Subcutaneous abdominal adipose tissue (tissue), 5 donors: ENCODE data around the gene CACNA2D1.

Source experiments
- H3K27ac ChIP-seq: one replicate; pipeline ENCODE4 v1.7.0; 2013; ENCODE audit warnings: low read depth, mild to moderate bottlenecking, inconsistent platforms, low read length, moderate library complexity
- H3K27me3 ChIP-seq, 5 donors: one replicate each; pipeline ENCODE4 v1.7.0; 2013; ENCODE audit warnings: low read length in 5 of 5, inconsistent platforms in 1 of 5; ENCODE audit not compliant: control insufficient read depth in 5 of 5, insufficient read depth in 4 of 5
- H3K36me3 ChIP-seq, 5 donors: one replicate each; pipeline ENCODE4 v1.7.0; 2013; ENCODE audit warnings: low read length in 5 of 5; ENCODE audit not compliant: control insufficient read depth in 5 of 5, insufficient read depth in 5 of 5
- H3K4me1 ChIP-seq, 5 donors: one replicate each; pipeline ENCODE4 v1.7.0; 2013; ENCODE audit warnings: low read length in 5 of 5, mild to moderate bottlenecking in 3 of 5, moderate library complexity in 1 of 5; ENCODE audit not compliant: control insufficient read depth in 5 of 5, insufficient read depth in 5 of 5
- H3K4me3 ChIP-seq, 5 donors: one replicate each; pipeline ENCODE4 v1.7.0; 2013; ENCODE audit warnings: low read length in 5 of 5, low read depth in 1 of 5
- H3K9ac ChIP-seq, 5 donors: one replicate each; pipeline ENCODE4 v1.7.0; 2013; ENCODE audit warnings: low read length in 5 of 5, mild to moderate bottlenecking in 4 of 5, moderate library complexity in 3 of 5
- H3K9me3 ChIP-seq, 5 donors: one replicate each; pipeline ENCODE4 v1.7.0; 2013; ENCODE audit warnings: low read length in 5 of 5; ENCODE audit not compliant: control insufficient read depth in 5 of 5
- donor health status: healthy.
- donor health status: healthy.
- donor health status: healthy.
- donor health status: healthy.
- donor health status: healthy.

The CACNA2D1 gene

DNA sequence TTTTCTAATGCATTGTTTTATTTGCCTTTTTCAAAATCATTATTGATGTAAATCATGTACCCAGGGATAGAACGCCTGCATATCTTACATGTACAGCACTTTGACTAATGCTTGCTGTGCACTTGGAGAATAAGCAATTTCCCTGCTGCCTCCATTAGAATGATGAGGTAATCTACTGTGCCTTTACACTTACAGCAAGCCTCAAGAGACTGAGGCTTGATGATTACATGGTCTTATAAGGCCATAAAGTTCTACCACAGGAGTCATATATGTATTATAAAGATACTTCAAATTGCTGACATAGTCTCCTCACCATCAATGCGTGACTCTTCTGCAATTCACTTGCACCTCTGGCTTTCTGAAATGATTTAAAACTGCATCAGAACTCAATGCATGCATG is 345.2 kb downstream of the CACNA2D1 start:
- Histone ChIP-seq H3K4me3 (no peak overlapping the region), H3K27ac (no peak overlapping the region), H3K4me1 (no peaks in the 10 kb centered on the region), H3K9ac (no peak overlapping the region), H3K36me3 (peaks cover 0 to 2% (median 0%) of the 10 kb centered on the region in 5 donors), H3K27me3 (no peaks in the 10 kb centered on the region), H3K9me3 (no peaks in the 10 kb centered on the region)

DNA sequence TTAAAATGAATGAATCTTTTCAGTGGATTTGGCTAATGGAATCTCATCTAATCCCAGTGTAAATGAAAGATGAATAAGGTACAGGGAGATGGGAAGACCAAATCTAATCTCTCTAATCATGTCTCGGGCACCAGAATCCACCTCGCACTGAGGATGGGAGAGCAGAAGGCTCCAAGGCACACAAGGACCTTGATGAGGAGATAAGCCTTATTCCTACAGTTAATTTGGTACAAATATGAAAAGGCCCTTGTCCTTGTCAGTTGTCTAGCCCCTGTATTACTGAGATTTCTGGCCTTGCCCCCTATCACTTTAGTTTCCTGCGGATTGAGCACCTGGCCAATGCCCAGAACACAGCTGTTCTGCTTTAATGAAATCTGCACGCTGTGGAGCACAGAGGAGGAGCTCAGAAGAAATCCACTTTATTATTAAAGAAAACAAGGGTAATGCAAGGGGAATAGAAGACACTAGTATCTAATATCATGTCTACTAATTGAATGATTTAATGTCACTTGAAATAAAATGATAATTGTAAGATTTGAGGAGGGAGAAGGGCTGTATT is 352.4 kb downstream of the CACNA2D1 start:
- no peaks in the 10 kb centered on the region for H3K9me3 ChIP-seq
- H3K4me3 ChIP-seq, result no peak overlapping the region
- H3K36me3 ChIP-seq, result no peaks in the 10 kb centered on the region
- no peaks in the 10 kb centered on the region for H3K4me1 ChIP-seq
- no peak overlapping the region for H3K9ac ChIP-seq
- no peaks in the 10 kb centered on the region for H3K27me3 ChIP-seq
- no peak overlapping the region for H3K27ac ChIP-seq

DNA sequence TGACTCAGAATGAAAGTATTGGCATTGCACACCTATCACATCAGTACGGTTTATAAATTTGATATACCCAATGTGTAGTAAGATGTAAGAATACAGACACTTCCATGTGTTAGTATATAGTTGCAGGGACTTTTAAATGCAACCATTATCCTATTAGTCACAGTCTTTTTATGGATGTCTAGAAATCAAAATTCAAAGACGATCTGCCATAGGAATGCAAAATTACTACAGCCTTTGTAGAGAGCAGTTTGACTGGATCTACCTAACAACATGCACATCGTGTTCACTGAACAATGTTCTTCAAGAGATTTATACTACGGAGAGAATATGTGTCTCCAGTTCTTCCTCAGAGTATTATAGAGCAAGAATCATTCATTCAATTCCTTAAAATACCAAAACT is 356.5 kb downstream of the CACNA2D1 start:
- Histone ChIP-seq H3K27me3 (no peaks in the 10 kb centered on the region), H3K9ac (no peak overlapping the region)

DNA sequence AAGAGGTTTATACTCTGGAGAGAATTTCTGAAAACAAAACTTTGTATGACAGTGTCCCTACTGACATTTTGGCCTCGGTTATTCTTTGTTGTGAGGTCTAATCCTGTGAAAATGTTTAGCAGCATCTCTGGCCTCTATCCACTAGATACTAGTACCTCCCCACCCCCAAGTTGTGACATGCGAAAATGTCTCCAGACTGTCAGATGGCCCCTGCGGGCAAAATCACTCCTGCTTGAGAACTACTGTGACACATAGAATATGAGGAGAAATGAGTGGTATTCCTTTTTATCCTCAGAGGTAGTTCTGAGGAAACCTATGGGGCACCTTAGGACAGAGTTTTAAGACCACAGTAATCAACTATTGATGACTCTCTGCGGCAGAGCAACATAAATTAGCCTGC is 358.5 kb downstream of the CACNA2D1 start:
- Histone ChIP-seq H3K27me3 (no peaks in the 10 kb centered on the region), H3K27ac (no peak overlapping the region), H3K9me3 (no peaks in the 10 kb centered on the region), H3K4me3 (no peak overlapping the region), H3K9ac (no peak overlapping the region), H3K4me1 (no peaks in the 10 kb centered on the region), H3K36me3 (peaks cover 0 to 21% (median 11%) of the 10 kb centered on the region in 5 donors)

More for the DNA sequence above, 356.5 kb downstream of the CACNA2D1 start:
- Histone ChIP-seq H3K36me3 (peaks cover 0 to 14% (median 7%) of the 10 kb centered on the region in 5 donors), H3K4me3 (no peak overlapping the region), H3K4me1 (no peaks in the 10 kb centered on the region), H3K9me3 (no peaks in the 10 kb centered on the region), H3K27ac (no peak overlapping the region)

DNA sequence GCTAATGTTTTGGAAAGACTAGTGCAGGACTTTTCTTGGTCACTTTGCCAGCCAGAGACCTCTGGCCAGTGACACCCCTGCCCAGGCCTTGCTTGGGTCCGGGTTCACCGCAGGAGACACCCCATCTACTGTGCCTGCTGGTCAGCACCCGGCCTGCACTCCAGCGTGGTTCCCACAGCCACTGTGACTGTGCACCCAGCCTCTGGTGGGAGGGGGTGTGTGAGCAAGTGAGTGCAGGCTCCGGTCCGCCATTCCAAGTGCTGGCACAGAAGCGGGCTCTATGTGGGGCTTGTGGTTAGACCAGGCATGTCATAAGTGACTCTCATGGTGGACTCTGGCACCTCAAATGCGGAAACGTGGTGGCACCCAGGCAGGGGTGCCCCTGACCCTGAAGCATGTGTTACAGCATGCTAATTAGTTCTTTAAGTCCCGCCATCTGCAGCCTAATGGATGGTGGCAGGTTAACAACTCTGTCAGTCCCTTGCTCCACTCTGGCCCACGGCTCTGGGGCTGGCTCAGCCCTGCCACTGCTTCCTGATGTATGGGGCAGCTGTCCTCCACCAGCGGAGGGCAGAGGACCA is 361.8 kb downstream of the CACNA2D1 start:
- Histone ChIP-seq H3K27ac (no peak overlapping the region), H3K9ac (no peak overlapping the region), H3K27me3 (no peaks in the 10 kb centered on the region), H3K4me1 (no peaks in the 10 kb centered on the region), H3K9me3 (no peaks in the 10 kb centered on the region), H3K4me3 (no peak overlapping the region), H3K36me3 (peaks cover 0 to 21% (median 11%) of the 10 kb centered on the region in 5 donors)

DNA sequence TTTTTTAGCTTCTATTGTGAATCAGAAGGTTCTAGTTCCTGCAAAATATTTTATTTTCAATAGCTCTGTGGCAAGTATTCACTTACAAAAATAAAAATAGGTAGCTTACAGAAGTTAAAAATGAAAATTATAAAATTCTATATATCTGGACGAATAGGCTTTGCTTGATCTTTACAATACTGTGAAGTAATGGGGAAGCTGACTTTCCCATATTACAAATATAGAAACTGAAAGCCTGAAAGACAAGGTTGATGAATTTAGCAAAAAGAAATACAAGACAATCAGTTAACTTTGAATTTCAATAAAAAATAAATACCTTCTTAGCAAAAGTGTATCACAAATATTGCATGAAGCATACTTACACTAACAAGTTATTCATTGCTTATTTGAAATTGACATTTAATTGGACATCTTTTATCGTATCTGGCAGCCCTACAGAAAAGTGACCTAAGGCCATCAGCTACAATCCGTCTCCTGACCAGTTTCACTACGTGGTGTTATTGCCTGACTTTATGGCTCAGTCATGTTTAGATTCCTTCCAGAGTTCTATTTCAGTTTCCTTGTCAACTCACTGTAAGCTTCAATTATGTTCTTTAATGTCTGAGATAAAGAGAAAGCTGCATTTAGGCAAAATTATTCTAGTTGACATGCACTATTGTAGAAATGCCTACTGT is 363.2 kb downstream of the CACNA2D1 start:
- H3K4me3 ChIP-seq, result no peak overlapping the region
- no peaks in the 10 kb centered on the region for H3K4me1 ChIP-seq
- H3K27ac ChIP-seq, result no peak overlapping the region
- no peak overlapping the region for H3K9ac ChIP-seq
- no peaks in the 10 kb centered on the region for H3K9me3 ChIP-seq
- peaks cover 0 to 21% (median 11%) of the 10 kb centered on the region in 5 donors for H3K36me3 ChIP-seq
- H3K27me3 ChIP-seq, result no peaks in the 10 kb centered on the region

DNA sequence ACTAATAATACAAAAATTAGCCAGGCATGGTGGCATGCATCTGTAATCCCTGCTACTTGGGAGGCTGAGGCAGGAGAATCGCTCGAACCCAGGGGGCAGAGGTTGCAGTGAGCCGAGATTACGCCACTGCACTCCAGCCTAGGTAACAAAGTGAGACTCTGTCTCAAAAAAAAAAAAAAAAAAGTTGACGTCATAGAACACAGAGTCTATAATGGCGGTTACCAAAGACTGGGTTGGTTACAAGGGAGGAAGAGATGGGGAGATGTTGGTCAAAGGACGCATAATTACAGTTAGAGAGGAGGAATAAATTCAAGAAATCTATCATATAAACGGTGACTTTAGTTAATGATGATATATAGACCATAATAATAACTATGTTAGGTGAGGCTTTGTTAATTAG is 364.1 kb downstream of the CACNA2D1 start:
- no peak overlapping the region for H3K27ac ChIP-seq
- H3K4me3 ChIP-seq, result no peak overlapping the region
- H3K36me3 ChIP-seq, result peaks cover 0 to 19% (median 10%) of the 10 kb centered on the region in 5 donors
- no peaks in the 10 kb centered on the region for H3K27me3 ChIP-seq
- H3K9me3 ChIP-seq, result no peaks in the 10 kb centered on the region
- no peaks in the 10 kb centered on the region for H3K4me1 ChIP-seq
- no peak overlapping the region for H3K9ac ChIP-seq

DNA sequence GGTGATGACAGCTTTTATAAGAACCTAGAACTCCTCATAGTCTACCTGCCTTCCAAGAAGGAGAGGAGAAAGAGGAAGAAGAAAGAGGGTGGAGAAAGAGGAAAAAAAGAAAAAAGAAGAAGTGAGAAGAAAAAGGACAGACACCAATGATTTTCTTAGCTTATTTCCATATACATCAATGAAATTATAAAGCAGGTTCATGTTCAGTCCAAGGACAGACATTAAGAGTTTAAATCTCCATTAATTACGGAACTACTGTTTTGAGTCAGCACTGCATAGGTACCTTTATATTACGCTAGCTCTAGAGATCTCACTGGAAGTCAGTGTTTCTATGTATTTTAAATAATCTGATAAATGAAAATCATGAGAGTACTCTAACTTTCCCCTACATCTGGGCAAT is 364.8 kb downstream of the CACNA2D1 start:
- H3K9ac ChIP-seq, result no peak overlapping the region

DNA sequence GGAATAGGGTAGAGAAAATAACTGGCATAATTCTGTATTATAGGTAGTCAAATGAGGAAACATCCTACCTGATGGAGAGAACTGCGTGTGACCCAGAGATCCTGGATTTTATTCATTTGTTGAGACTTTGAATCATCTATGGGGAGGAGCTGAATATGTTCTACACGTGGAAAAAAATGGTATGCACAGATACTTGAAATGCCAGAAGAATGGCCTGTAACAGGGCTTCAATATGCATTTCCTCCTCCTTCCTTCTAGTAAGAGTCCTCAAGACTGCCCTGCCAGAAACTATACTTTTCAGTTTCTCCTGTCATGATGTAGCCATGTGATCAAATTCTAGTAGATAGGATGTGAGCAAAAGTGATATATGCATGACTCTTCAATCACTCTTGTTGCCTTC is 372.1 kb downstream of the CACNA2D1 start:
- no peaks in the 10 kb centered on the region for H3K4me1 ChIP-seq
- H3K36me3 ChIP-seq, result peaks cover 0 to 5% (median 0%) of the 10 kb centered on the region in 5 donors
- no peaks in the 10 kb centered on the region for H3K9me3 ChIP-seq
- no peak overlapping the region for H3K27ac ChIP-seq
- H3K4me3 ChIP-seq, result no peak overlapping the region
- no peak overlapping the region for H3K9ac ChIP-seq
- H3K27me3 ChIP-seq, result no peaks in the 10 kb centered on the region

More for the DNA sequence above, 364.8 kb downstream of the CACNA2D1 start:
- Histone ChIP-seq H3K4me1 (no peaks in the 10 kb centered on the region), H3K27me3 (no peaks in the 10 kb centered on the region), H3K27ac (no peak overlapping the region), H3K4me3 (no peak overlapping the region), H3K36me3 (peaks cover 0 to 14% (median 7%) of the 10 kb centered on the region in 5 donors), H3K9me3 (no peaks in the 10 kb centered on the region)

DNA sequence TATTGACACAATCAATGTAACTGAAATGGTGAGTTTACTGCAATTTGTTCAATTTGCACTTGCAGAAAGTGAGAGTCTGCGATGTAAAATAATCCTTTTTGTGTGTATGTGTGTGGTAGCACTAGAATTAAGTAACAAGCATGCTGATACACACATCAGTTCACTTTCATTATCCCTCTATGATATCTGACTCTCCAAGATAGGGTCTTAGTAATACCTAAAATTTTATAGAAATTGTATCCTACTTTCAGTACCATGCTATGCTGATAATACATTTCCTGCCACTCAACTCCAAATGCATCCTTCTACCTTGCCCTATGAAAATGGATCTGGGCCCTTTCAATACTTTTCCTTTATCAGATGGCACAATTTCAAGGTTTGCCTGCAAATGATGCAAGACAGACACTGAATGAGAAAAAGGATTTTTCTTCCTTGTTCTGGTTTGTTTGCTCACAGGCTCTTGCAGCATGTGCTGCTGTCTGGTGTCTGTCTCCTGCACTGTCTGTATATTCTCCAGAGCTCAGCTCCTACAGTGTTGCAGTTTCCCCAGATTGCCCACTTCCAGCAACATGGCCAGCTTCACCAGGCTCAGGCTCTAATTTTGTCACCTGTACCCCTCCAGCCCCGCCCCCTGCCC is 375.8 kb downstream of the CACNA2D1 start:
- Histone ChIP-seq H3K36me3 (peaks cover 0 to 8% (median 2%) of the 10 kb centered on the region in 5 donors), H3K4me1 (no peaks in the 10 kb centered on the region), H3K27ac (no peak overlapping the region), H3K9ac (no peak overlapping the region), H3K27me3 (no peaks in the 10 kb centered on the region), H3K4me3 (no peak overlapping the region), H3K9me3 (no peaks in the 10 kb centered on the region)
